Activated naive CD8-positive, alpha-beta T cell treated with anti-CD3 and anti-CD28 coated beads for 36 hours (primary cell): ENCODE data around the gene ARHGEF17. TPM values are rescaled to one million over a fixed set of nuclear protein-coding genes. Genes with fewer than 3 reads are reported as not detected.

ENCODE experiments used
- DNase-seq: peaks from one replicate; pipeline ENCODE4 v3.0.0; 2021
- H3K27ac Mint-ChIP-seq: one replicate; pipeline ENCODE4 v1.8.0; 2022; ENCODE audit warnings: mild to moderate bottlenecking, moderate library complexity, mixed read lengths
- H3K27me3 Mint-ChIP-seq: one replicate; pipeline ENCODE4 v1.8.0; 2022; ENCODE audit warnings: mild to moderate bottlenecking, mixed read lengths
- H3K36me3 Mint-ChIP-seq: one replicate; pipeline ENCODE4 v1.8.0; 2021; ENCODE audit warnings: mild to moderate bottlenecking, mixed read lengths
- H3K4me1 Mint-ChIP-seq: one replicate; pipeline ENCODE4 v1.8.0; 2021; ENCODE audit warnings: mixed read lengths
- H3K4me3 Mint-ChIP-seq: one replicate; pipeline ENCODE4 v1.8.0; 2022; ENCODE audit warnings: mild to moderate bottlenecking, moderate library complexity, mixed read lengths
- H3K9me3 Mint-ChIP-seq: one replicate; pipeline ENCODE4 v1.8.0; 2022; ENCODE audit warnings: mixed read lengths
- total RNA-seq, 2 experiments: library from RNA; stranded (reverse); gene quantifications; one replicate each; pipeline ENCODE4 v1.2.3, GENCODE V29; 2021

The ARHGEF17 gene
- total RNA-seq, 2 experiments from 2014 or later, result 0.08 TPM; not detected in 1

DNA sequence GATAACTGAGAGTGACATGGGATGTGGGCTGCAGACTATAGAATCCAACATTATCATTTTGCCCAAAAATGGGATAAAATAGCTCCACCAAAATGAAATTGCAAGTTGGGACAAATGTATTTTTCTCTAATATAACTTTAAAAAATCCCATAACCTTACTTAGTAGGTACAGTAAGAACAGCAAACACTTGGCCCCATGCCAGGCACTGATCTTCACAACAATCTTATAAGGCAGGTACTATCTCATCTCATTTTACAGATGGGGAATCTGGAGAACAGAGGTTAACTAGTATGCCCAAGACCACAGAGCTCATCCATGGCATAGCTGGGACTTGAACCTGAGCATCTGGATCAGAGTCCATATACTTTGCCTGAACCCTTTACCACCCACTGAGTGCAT is 13.5 kb upstream of the ARHGEF17 start:
- Mint-ChIP-seq H3K4me3 (no peak overlapping the region), H3K36me3 (no peaks in the 10 kb centered on the region), H3K27ac (no peak overlapping the region), H3K4me1 (no peaks in the 10 kb centered on the region), H3K9me3 (no peaks in the 10 kb centered on the region), H3K27me3 (no peaks in the 10 kb centered on the region)
- DNase-seq, result no peak

DNA sequence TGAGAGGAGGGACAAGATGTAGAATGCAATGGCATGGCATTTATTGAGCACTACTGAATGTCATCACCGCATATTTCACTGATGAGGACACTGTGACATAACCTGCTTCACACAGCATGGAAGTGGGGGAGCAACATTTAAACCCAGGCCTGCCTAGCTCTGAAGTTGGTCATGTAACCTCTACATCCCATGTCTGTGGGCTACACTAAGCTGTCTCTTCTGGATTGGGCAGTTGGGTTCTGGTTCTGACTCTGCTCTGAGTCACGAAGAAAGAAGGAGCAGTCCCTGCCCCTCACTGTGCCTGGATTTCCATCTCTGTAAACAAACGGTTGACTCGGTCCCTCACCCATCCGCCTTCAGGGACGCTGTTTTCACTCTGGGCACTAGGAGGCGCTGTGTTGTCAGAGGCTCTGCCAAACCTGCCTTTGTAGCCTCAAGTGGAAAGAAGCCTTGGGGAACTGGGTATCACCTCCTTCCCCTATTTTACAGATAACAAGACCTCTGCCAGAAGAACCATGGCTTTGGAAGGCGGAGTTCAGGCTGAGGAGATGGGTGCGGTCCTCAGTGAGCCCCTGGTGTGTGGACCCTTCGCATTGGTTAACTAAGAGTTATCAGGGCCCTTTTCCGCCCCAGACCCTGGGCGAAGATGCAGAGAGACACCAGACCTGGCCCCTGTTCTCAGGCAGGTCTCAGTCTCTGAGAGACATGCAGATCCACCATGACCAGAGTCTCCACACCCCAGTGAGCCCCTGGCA is 12.7 kb upstream of the ARHGEF17 start:
- no peaks in the 10 kb centered on the region for H3K4me1 Mint-ChIP-seq
- DNase-seq, result peak; percentile 72
- H3K36me3 Mint-ChIP-seq, result no peaks in the 10 kb centered on the region
- no peak overlapping the region for H3K27ac Mint-ChIP-seq
- no peaks in the 10 kb centered on the region for H3K9me3 Mint-ChIP-seq
- H3K4me3 Mint-ChIP-seq, result no peak overlapping the region
- peaks cover 3% of the 10 kb centered on the region for H3K27me3 Mint-ChIP-seq

DNA sequence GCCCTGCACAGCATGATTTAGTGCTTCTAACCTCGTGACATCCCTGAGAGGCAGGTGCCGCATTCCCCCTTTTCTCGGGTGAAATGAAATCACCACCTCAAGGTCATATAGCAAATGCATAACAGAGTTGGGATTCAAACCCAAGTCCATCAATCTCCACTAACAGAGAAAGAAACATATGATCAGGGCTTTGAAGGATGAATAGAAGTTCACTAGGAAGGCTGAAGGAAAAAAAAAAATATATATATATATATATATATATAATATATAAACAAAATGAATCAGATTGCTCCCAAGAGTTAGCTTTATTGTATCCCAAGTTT is 12.1 kb upstream of the ARHGEF17 start:
- Mint-ChIP-seq H3K4me3 (no peak overlapping the region), H3K4me1 (no peaks in the 10 kb centered on the region), H3K27ac (no peak overlapping the region), H3K27me3 (peaks cover 7% of the 10 kb centered on the region), H3K9me3 (no peaks in the 10 kb centered on the region), H3K36me3 (no peaks in the 10 kb centered on the region)
- no peak for DNase-seq

DNA sequence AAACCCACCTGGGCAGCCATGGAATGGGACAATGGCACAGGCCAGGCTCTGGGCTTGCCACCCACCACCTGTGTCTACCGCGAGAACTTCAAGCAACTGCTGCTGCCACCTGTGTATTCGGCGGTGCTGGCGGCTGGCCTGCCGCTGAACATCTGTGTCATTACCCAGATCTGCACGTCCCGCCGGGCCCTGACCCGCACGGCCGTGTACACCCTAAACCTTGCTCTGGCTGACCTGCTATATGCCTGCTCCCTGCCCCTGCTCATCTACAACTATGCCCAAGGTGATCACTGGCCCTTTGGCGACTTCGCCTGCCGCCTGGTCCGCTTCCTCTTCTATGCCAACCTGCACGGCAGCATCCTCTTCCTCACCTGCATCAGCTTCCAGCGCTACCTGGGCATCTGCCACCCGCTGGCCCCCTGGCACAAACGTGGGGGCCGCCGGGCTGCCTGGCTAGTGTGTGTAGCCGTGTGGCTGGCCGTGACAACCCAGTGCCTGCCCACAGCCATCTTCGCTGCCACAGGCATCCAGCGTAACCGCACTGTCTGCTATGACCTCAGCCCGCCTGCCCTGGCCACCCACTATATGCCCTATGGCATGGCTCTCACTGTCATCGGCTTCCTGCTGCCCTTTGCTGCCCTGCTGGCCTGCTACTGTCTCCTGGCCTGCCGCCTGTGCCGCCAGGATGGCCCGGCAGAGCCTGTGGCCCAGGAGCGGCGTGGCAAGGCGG is 11.4 kb upstream of the ARHGEF17 start:
- Mint-ChIP-seq H3K36me3 (no peaks in the 10 kb centered on the region), H3K27ac (no peak overlapping the region), H3K27me3 (peaks cover 7% of the 10 kb centered on the region), H3K9me3 (no peaks in the 10 kb centered on the region), H3K4me3 (no peak overlapping the region), H3K4me1 (no peaks in the 10 kb centered on the region)
- no peak for DNase-seq

DNA sequence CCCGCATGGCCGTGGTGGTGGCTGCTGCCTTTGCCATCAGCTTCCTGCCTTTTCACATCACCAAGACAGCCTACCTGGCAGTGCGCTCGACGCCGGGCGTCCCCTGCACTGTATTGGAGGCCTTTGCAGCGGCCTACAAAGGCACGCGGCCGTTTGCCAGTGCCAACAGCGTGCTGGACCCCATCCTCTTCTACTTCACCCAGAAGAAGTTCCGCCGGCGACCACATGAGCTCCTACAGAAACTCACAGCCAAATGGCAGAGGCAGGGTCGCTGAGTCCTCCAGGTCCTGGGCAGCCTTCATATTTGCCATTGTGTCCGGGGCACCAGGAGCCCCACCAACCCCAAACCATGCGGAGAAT is 10.9 kb upstream of the ARHGEF17 start:
- Mint-ChIP-seq H3K27me3 (peaks cover 12% of the 10 kb centered on the region), H3K4me1 (no peaks in the 10 kb centered on the region), H3K36me3 (no peaks in the 10 kb centered on the region), H3K9me3 (no peaks in the 10 kb centered on the region), H3K4me3 (no peak overlapping the region), H3K27ac (no peak overlapping the region)
- DNase-seq, result no peak

DNA sequence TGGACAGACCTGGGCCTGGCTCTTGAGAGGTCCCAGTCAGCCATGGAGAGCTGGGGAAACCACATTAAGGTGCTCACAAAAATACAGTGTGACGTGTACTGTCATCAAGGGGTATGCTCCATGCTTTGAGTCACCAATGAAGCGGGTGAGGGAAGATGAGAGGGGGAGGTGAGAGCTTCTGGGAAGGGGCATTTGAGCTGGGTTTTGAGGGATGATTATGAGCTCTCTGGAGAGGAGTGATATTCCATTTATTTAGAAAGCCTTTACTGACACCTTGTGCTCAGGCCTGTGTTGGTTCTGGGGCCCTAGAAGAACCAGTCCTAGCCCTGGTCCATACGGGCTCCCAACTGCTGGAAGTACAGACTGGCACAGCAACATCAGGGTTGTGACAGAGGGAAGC is 10.4 kb upstream of the ARHGEF17 start:
- H3K27ac Mint-ChIP-seq, result no peak overlapping the region
- H3K27me3 Mint-ChIP-seq, result peaks cover 12% of the 10 kb centered on the region
- no peaks in the 10 kb centered on the region for H3K9me3 Mint-ChIP-seq
- no peaks in the 10 kb centered on the region for H3K36me3 Mint-ChIP-seq
- no peak for DNase-seq
- no peaks in the 10 kb centered on the region for H3K4me1 Mint-ChIP-seq
- no peak overlapping the region for H3K4me3 Mint-ChIP-seq

DNA sequence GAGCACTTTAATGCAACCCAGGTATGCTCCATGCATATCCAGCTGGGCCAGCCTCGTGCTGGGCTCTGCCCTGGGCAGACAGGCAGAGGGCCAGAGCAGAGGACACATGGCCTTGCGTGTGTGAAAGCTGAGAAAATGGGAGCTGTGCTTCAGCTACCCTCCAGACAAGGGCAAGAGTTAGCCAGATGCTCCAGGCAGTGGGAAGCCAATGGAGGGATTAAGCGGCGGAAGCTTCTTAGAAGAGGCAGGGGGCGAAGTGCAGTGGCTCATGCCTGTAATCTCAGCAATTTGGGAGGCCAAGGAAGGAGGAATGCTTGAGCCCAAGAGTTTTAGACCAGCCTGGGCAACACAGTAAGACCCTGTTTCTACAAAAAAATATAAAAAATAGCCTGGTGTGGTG is 9.8 kb upstream of the ARHGEF17 start:
- H3K4me1 Mint-ChIP-seq, result no peaks in the 10 kb centered on the region
- no peak overlapping the region for H3K27ac Mint-ChIP-seq
- peaks cover 16% of the 10 kb centered on the region for H3K27me3 Mint-ChIP-seq
- H3K36me3 Mint-ChIP-seq, result no peaks in the 10 kb centered on the region
- H3K4me3 Mint-ChIP-seq, result no peak overlapping the region
- no peaks in the 10 kb centered on the region for H3K9me3 Mint-ChIP-seq
- no peak for DNase-seq

DNA sequence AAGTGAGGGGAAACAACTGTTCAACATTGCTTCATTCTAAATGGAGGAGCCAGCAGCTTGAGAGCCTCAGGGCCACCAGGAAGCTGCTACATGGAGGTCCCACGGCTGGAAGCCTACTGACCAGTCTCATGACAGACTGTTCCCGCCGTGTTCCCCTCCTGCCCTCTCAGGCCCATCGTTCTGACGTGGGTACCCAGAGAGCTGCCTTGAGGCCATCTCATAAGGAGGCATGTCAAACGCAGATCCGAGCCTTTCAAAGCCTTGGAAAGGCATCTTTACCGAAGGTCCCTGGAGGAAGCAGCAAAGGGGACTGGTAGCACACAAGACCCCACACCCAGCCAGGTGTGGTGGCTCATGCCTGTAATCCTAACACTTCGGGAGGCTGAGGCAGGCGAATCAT is 8.3 kb upstream of the ARHGEF17 start:
- Mint-ChIP-seq H3K36me3 (no peaks in the 10 kb centered on the region), H3K4me1 (no peaks in the 10 kb centered on the region), H3K4me3 (no peak overlapping the region), H3K27ac (no peak overlapping the region), H3K9me3 (no peaks in the 10 kb centered on the region), H3K27me3 (peaks cover 16% of the 10 kb centered on the region)
- DNase-seq, result no peak

DNA sequence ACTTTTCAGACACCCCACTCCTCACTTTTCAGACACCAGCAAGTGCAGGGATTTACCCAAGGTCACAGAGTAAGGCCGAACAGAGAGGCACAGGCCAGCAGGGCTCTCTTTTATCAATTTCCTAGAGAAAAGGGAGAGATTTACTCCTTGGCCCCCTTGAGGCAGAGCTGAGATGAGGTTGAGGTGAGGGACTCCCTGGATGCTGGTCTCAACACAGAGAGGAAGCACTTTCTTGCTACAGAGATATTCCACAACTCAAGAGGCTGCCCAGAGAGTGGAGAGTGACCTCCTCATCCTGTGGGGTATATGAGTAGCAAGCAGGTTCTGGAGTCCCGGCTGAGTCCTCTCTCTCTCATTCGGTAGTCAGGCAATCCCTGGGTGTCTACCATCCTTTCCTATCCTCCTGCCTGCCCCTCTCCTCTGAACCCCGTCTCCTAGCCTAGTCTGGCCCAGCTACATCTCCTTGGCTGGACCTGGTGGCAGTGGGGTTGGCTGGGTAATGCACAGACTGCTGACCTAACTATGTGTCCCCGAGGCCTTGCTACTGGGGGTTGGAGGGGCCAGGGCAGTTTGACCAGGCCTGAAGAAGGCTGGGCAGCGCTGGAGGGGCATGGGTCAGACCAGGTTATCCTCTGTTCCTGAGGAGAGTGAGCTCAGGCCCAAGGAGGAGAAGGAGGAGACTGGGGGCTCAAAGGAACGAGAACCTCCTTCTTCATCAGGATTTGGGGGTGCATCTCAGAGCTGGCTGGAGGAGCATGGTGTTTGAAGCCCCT is 1.8 kb upstream of the ARHGEF17 start:
- H3K27ac Mint-ChIP-seq, result no peak overlapping the region
- H3K36me3 Mint-ChIP-seq, result no peaks in the 10 kb centered on the region
- H3K4me3 Mint-ChIP-seq, result no peak overlapping the region
- no peaks in the 10 kb centered on the region for H3K9me3 Mint-ChIP-seq
- peaks cover 10% of the 10 kb centered on the region for H3K4me1 Mint-ChIP-seq
- DNase-seq, result no peak
- H3K27me3 Mint-ChIP-seq, result peaks cover 46% of the 10 kb centered on the region

DNA sequence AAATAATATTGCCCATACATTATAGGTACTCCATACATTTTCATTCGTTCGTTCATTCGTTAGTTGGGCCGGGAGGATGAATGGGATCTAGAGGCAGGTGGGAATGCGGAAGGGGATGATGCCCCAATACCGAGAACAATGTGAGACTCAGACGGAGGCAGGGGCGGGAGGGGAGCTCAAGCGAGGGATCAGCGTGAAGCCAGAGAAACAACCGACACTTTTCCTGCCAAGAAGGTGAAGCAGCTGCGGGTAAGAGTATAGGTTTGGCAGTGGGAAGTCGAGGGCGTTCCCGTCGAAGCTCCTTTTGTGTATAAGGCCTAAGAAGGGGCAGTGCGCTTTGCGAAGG is 1.1 kb upstream of the ARHGEF17 start:
- DNase-seq, result no peak
- Mint-ChIP-seq H3K9me3 (no peaks in the 10 kb centered on the region), H3K4me1 (peaks cover 10% of the 10 kb centered on the region), H3K36me3 (no peaks in the 10 kb centered on the region), H3K4me3 (peak overlapping the region; percentile 88), H3K27ac (no peak overlapping the region), H3K27me3 (peaks cover 44% of the 10 kb centered on the region)

DNA sequence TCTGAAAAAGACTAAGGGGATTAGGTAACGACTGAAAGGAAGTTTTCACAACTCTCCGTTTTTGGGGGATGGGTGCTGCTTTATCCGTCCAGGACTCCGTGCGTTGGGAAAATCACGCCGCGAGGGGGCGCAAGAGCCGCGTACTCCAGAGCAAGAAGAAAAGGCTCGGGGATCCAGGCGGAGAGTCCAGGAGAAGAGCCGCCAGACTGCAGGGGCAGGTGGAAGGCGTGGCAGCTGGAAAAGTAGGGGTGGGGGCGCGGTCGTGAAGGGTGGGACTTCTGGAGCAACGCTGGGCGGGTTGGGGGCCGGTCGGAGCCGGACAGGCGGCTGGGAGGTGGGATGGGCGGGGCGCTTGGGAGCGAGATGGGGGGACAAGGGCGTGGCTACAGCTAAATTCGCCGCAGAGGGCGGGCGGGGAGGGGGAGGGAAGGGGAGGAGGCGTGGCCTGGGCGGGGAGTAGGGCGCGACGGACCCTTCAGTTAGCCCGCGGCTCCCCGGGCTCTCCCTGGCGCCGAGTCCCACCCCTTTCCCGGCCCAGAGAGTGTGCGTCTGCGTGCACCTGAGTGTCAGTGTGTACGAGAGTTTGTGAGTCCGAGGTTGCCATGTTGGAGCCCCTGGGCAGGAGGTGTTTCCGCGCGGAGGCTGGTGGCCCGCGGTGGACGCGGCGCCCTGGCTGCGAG is 613 bp upstream of the ARHGEF17 start:
- no peak overlapping the region for H3K27ac Mint-ChIP-seq
- peaks cover 10% of the 10 kb centered on the region for H3K4me1 Mint-ChIP-seq
- H3K4me3 Mint-ChIP-seq, result peak overlapping the region; percentile 88
- no peaks in the 10 kb centered on the region for H3K9me3 Mint-ChIP-seq
- no peaks in the 10 kb centered on the region for H3K36me3 Mint-ChIP-seq
- peaks cover 41% of the 10 kb centered on the region for H3K27me3 Mint-ChIP-seq
- peak; percentile 87 for DNase-seq

DNA sequence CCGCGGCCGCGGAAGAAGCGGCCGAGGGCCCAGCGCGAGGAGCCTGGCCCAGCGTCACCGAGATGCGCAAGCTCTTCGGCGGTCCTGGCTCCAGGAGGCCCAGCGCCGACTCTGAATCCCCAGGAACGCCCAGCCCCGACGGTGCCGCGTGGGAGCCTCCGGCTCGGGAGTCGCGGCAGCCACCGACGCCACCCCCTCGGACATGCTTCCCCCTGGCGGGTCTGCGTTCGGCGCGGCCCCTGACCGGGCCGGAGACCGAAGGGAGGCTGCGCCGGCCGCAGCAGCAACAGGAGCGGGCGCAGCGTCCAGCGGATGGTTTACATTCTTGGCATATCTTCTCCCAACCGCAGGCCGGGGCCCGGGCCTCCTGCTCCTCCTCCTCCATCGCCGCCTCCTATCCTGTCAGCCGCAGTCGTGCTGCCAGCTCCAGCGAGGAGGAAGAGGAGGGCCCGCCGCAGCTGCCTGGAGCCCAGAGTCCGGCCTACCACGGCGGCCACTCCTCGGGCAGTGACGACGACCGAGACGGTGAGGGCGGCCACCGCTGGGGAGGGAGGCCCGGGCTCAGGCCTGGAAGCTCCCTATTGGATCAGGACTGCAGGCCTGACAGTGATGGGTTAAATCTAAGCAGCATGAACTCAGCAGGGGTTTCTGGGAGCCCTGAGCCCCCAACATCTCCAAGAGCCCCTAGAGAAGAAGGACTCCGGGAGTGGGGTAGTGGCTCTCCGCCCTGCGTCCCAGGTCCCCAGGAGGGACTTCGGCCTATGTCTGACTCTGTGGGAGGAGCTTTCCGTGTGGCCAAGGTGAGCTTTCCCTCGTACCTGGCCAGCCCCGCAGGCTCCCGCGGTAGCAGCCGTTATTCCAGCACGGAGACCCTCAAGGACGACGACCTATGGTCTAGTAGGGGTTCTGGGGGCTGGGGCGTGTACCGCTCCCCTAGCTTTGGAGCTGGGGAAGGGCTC is 1.2 kb downstream of the ARHGEF17 start:
- DNase-seq, result no peak
- H3K9me3 Mint-ChIP-seq, result no peaks in the 10 kb centered on the region
- peaks cover 37% of the 10 kb centered on the region for H3K27me3 Mint-ChIP-seq
- H3K27ac Mint-ChIP-seq, result no peak overlapping the region
- H3K4me1 Mint-ChIP-seq, result peaks cover 10% of the 10 kb centered on the region
- H3K4me3 Mint-ChIP-seq, result no peak overlapping the region
- H3K36me3 Mint-ChIP-seq, result no peaks in the 10 kb centered on the region

DNA sequence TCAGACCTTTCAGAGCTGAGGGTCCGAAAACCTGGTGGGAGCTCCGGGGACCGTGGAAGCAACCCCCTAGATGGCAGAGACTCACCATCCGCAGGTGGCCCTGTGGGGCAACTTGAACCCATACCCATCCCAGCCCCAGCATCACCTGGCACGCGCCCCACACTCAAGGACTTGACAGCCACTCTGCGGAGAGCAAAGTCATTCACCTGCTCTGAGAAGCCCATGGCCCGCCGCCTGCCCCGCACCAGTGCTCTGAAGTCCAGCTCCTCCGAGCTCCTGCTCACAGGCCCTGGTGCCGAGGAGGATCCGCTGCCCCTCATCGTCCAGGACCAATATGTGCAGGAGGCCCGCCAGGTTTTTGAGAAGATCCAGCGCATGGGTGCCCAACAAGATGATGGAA is 2.0 kb downstream of the ARHGEF17 start:
- Mint-ChIP-seq H3K4me3 (no peak overlapping the region), H3K9me3 (no peaks in the 10 kb centered on the region), H3K4me1 (peaks cover 10% of the 10 kb centered on the region), H3K36me3 (no peaks in the 10 kb centered on the region), H3K27ac (no peak overlapping the region), H3K27me3 (peaks cover 36% of the 10 kb centered on the region)
- no peak for DNase-seq

DNA sequence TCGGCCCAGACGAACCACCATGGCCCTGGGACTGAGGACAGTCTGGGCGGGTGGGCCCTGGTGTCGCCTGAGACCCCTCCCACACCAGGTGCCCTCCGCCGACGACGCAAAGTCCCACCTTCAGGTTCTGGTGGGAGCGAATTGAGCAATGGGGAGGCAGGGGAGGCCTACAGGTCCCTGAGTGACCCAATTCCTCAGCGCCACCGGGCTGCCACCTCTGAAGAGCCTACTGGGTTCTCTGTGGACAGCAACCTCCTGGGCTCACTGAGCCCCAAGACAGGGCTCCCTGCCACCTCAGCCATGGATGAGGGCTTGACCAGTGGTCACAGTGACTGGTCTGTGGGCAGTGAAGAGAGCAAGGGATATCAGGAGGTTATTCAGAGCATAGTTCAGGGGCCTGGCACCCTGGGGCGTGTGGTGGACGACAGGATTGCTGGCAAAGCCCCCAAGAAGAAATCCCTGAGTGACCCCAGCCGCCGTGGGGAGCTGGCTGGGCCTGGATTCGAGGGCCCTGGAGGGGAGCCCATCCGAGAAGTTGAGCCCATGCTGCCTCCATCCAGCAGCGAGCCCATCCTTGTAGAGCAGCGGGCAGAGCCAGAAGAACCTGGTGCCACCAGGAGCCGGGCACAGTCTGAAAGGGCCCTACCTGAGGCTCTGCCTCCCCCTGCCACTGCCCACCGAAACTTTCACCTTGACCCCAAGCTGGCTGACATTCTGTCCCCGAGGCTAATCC is 2.8 kb downstream of the ARHGEF17 start:
- Mint-ChIP-seq H3K4me3 (no peak overlapping the region), H3K27ac (no peak overlapping the region), H3K4me1 (peaks cover 10% of the 10 kb centered on the region)

More for the DNA sequence above, 2.8 kb downstream of the ARHGEF17 start:
- no peaks in the 10 kb centered on the region for H3K9me3 Mint-ChIP-seq
- DNase-seq, result no peak
- H3K27me3 Mint-ChIP-seq, result peaks cover 28% of the 10 kb centered on the region
- no peaks in the 10 kb centered on the region for H3K36me3 Mint-ChIP-seq
